Mammary epithelial cell (primary cell): ENCODE data around the gene PAPPA2.
"Not testable (repeated sequence)": the region's sequence is repeated elsewhere in the genome, so short reads cannot be mapped to it uniquely, and the experiment has no call there.

Source experiments
- CTCF ChIP-seq, 2 donors: IDR thresholded peaks in 1 of 2; conservative IDR thresholded peaks in 1 of 2; 2 replicates each; pipeline ENCODE4 v1.5.1; 2011 to 2012; ENCODE audit warnings: inconsistent platforms in 2 of 2, low read length in 2 of 2, mild to moderate bottlenecking in 2 of 2, control low read depth in 1 of 2, low read depth in 1 of 2; ENCODE audit not compliant: insufficient read depth in 1 of 2; ENCODE audit errors: extremely low read depth in 1 of 2
- EZH2 ChIP-seq: IDR thresholded peaks from 2 replicates; pipeline ENCODE4 v1.6.1; 2012; ENCODE audit warnings: low read length, inconsistent platforms, borderline replicate concordance

GRCh38 chr1:176561761-176562160 is 98.8 kb downstream of the PAPPA2 start:
- TF ChIP-seq CTCF (conservative IDR thresholded peaks at IDR 0.05 in 1 of 2, IDR thresholded peaks at IDR 0.05 in 1 of 2; ENCODE audit: extremely low read depth in 1 of 2, insufficient read depth in 1 of 2, low read depth in 1 of 2, low read length in 2 of 2); EZH2: not testable (repeated sequence)
